ENCODE measurements around the gene TP53TG5.
A peak's percentile ranks its signal among the peaks of the same experiment; 100 is the strongest.

The TP53TG5 gene

DNA sequence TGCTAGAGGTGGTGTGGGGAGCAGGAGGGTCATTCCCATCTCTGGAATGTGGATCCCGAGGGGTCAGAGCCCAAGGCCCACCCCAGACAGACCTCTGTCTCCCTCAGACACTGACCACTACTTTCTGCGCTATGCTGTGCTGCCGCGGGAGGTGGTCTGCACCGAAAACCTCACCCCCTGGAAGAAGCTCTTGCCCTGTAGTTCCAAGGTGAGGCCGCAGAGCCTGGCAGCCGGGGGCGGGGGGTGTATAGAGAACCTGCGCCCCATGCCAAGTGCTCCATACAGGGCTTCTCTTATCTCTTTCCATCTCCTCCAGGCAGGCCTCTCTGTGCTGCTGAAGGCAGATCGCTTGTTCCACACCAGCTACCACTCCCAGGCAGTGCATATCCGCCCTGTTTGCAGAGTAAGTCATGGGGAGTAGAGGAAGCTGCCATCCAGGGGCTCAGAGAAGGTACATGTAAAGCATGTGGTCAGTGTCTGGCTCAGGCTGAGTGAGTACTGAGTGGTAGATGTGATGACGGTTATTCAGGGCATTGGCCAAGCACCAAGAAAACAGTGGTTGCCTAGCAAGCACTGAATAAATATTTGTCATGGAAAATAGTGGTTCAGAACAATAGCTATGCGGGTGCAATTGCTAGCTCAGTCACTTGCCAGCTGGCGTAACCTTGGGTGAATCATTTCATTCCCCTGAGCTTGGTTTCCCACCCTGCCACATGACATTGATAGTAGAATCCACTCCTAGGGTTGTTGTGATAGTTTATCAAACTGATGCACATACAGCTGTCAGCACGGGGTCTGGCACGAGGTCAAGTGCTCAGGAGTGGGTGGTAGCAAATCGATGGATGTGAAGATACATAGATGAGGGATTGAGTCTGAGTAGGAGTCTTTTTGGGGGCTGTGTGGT lies 41.3 kb upstream of the TP53TG5 start:
- no peak overlapping the region for H3K4me3 ChIP-seq (ENCODE audit: control insufficient read depth, low read depth, low read length)
- DNase-seq (ENCODE audit: low read depth), result peak; percentile 100
- TF ChIP-seq, protein P1, sequence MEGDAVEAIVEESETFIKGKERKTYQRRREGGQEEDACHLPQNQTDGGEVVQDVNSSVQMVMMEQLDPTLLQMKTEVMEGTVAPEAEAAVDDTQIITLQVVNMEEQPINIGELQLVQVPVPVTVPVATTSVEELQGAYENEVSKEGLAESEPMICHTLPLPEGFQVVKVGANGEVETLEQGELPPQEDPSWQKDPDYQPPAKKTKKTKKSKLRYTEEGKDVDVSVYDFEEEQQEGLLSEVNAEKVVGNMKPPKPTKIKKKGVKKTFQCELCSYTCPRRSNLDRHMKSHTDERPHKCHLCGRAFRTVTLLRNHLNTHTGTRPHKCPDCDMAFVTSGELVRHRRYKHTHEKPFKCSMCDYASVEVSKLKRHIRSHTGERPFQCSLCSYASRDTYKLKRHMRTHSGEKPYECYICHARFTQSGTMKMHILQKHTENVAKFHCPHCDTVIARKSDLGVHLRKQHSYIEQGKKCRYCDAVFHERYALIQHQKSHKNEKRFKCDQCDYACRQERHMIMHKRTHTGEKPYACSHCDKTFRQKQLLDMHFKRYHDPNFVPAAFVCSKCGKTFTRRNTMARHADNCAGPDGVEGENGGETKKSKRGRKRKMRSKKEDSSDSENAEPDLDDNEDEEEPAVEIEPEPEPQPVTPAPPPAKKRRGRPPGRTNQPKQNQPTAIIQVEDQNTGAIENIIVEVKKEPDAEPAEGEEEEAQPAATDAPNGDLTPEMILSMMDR (conservative IDR thresholded peaks at IDR 0.05; ENCODE audit: control insufficient read depth, insufficient read depth, low read depth, low read length), result no peak

DNA sequence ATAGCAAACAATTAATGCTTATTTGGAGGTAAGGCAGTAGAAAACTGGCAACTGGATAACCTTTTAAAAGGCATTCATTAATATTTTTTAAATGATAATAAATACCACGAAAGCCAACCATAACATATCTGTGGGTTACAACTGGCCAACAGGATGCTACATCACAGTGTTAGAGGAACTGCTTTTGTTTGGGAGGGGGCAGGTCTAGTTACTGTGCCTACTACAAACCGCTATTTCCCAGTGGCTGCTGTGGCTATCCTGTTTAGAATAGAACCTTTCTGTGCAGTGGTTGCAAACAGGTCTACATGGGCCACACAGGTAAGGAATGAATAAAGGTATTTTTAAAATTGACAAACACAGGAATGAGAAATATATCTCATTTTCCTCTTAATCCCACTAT lies 38.8 kb upstream of the TP53TG5 start:
- TF ChIP-seq, protein P1 (conservative IDR thresholded peaks at IDR 0.05; ENCODE audit: control insufficient read depth, insufficient read depth, low read depth, low read length), result no peak
- peak overlapping the region; percentile 89 for H3K4me3 ChIP-seq (ENCODE audit: control insufficient read depth, low read depth, low read length)
- no peak for DNase-seq (ENCODE audit: low read depth)

DNA sequence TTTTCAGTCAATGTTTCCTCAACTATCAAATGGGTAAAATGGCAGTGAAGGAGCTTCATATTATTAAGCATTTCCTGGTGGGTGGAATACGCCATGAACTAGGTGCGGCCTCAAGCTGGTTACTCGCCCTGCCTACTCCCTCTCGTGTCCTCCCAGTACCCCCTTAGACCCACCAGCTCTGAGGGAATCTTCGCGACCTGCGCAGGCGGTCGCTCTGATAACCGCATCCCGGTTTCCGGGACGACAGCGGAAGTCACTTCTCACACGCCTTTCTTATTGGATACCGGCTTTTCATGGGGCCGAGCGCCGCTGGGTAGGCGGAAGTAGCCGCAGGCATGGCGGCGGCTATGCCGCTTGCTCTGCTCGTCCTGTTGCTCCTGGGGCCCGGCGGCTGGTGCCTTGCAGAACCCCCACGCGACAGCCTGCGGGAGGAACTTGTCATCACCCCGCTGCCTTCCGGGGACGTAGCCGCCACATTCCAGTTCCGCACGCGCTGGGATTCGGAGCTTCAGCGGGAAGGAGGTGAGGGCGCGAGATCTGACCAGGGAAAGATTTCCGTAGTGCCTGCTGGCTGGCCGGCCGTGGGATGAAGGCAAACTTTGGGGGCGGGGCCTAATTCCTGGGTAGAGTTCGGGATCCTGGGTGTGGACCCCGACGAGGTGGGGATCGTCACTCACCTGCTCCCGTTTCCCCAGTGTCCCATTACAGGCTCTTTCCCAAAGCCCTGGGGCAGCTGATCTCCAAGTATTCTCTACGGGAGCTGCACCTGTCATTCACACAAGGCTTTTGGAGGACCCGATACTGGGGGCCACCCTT lies 37.9 kb upstream of the TP53TG5 start, which contains the start of gene PIGT:
Gene PIGT, plus strand, starts transcription at position 320 of the 816 bp plus-strand sequence. Its CDS starts 16 bp downstream, at position 336.
- H3K4me3 ChIP-seq (ENCODE audit: control insufficient read depth, low read depth, low read length), result peak within 1 kb of the TSS; percentile 89
- peak; percentile 68 for DNase-seq (ENCODE audit: low read depth)
- TF ChIP-seq, protein P1 (conservative IDR thresholded peaks at IDR 0.05; ENCODE audit: control insufficient read depth, insufficient read depth, low read depth, low read length), result no peak

DNA sequence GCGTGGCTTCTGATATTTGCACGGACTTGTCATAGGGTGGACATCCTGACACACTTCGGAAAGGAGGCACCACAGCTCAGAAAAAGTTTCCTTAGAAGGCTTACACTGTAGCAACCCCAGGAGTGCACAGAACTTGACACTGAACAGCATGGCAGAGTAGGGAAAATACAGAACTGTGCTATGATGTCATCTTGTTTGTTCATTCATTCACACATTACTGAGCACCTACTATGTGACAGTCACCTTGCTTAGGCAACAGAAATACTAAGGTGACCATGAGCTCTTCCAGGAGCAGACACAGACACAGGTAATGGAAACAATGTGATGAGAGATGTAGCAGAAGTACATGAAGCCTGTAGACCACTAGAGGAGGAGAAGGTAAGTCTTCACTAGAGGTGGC lies 35.4 kb upstream of the TP53TG5 start:
- TF ChIP-seq, protein P1 (conservative IDR thresholded peaks at IDR 0.05; ENCODE audit: control insufficient read depth, insufficient read depth, low read depth, low read length), result no peak
- no peak overlapping the region for H3K4me3 ChIP-seq (ENCODE audit: control insufficient read depth, low read depth, low read length)
- DNase-seq (ENCODE audit: low read depth), result no peak

DNA sequence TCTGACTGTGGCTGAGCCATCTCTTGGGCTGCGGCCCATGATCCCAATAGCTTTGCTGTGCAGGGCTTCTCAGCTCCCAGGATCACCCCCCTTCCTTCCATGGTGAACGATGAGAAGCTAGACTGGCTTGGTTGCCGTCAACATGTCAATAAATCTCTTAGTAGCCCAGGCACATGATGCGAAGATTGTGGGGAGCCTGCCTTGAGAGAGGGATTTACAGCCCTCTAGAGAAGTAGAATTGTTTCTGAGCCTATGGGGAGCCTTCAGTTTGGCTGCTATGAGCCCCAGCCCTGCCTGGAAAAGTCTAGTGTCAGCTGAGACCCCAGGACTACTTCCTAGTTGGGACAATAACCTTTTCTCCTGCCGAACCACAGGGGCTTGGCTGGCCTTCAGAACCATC lies 34.5 kb upstream of the TP53TG5 start:
- H3K4me3 ChIP-seq (ENCODE audit: control insufficient read depth, low read depth, low read length), result no peak overlapping the region
- TF ChIP-seq, protein P1 (conservative IDR thresholded peaks at IDR 0.05; ENCODE audit: control insufficient read depth, insufficient read depth, low read depth, low read length), result no peak
- no peak for DNase-seq (ENCODE audit: low read depth)

DNA sequence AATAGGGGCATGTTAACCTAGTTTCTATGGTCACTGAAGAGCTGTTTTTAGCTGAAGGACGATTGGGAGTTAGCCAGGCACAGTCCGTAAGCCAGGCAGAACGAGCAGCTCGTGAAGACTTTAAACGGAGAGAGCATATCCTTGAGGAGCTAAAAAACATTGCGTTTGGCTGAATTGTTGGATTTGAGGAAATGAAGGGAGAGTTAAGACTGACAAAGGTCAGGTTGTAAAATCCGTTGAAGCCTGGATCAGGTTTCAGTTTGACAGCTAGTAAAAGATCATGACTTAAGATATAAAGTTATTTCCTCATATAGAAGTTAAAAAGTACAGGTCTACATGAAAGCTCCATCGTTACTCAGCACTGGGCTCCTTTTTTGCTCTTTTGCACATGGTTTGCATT lies 32.8 kb upstream of the TP53TG5 start:
- no peak for DNase-seq (ENCODE audit: low read depth)
- TF ChIP-seq, protein P1 (conservative IDR thresholded peaks at IDR 0.05; ENCODE audit: control insufficient read depth, insufficient read depth, low read depth, low read length), result no peak
- H3K4me3 ChIP-seq (ENCODE audit: control insufficient read depth, low read depth, low read length), result no peak overlapping the region

Data from fibroblast of mammary gland (primary cell).